GM19328 (cell line): ENCODE results near the gene CDCA5.

Experiments used
- ATAC-seq: cut with Tn5 transposase; IDR thresholded peaks from one replicate; pipeline ENCODE4 v1.9.1; 2021; ENCODE audit warnings: mild to moderate bottlenecking, moderate library complexity; ENCODE audit not compliant: unreplicated experiment

Gene CDCA5

DNA sequence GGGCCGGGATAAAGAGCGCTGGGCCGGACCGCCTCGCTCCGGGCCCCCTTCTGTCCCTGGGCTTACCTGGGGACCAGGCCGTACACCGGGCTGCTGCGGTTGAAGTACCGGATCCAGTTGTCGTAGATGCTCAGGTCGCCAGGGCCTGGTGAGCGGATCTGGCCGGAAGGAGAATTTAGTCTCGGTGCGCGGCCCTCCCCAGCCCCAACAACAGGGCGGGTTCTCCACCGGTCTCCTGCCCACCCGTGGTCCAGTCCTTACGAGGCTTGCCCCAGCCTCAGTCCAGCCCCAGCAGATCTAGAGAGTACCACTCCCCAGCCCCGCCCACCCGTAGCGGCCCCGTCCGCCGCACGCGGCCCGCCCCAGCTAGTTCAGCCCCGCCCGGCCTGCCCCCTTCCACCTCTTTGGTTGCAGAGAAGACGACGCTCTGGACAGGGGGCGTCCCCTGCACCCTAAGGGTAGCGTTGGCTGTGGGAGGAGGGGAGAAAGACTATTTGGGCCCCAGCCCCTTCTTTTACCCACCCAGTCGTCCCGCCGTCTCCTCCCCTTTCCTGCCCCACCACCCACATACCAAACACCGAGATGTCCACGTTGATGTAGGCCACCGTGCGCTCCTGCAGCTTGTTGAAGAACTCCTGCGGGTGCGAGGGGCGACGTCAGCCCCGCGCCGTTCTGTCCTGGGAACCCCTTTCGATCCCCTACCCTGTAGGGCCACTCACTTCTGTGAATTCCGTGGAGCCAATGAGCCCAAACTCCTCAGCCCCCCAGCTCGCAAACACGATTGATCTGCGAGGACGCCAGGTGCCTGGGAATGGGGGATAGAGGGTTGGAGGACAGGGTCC, 36.0 kb downstream of the CDCA5 start:
- ATAC-seq: no peak

DNA sequence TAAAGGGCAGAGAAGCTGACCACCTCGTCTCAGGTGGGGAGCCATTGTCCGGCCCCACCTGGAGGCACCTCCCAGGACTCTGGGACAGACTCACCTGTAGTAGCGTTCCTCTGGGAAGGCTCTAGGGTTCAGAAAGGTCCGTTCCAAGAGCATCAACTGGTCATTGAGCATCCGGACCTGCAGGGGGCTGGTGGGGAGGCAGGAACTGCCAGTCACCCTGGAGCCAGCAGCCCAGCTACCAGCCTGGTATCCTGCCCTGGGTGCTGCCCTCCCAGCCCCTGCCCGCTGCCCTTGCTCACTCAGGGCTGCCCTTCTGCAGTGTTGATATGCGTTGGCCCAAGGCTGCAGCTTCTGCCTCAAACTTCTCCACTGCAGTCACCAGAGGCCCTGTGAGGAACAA, 38.1 kb downstream of the CDCA5 start:
- ATAC-seq: no peak

DNA sequence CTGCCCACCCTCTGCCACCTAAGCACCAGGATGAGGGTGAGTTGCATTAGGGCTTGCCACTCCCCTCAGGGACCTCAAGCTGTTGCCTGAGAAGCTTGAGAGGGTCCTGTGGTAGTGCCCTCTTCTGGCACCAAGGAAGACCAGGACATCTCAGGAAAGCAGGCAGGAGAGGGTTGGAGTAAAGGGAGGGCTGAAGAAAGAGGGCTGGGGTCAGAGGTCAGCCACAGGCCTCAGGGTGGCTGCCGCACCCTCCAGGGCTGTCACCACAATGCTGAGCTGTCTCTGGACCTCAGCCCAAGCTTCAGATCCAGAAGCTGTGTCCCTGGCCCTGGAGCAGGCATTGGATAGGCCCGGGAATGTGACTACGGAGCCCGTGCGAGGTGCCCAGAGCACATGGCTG, 38.8 kb downstream of the CDCA5 start:
- ATAC-seq: no peak

DNA sequence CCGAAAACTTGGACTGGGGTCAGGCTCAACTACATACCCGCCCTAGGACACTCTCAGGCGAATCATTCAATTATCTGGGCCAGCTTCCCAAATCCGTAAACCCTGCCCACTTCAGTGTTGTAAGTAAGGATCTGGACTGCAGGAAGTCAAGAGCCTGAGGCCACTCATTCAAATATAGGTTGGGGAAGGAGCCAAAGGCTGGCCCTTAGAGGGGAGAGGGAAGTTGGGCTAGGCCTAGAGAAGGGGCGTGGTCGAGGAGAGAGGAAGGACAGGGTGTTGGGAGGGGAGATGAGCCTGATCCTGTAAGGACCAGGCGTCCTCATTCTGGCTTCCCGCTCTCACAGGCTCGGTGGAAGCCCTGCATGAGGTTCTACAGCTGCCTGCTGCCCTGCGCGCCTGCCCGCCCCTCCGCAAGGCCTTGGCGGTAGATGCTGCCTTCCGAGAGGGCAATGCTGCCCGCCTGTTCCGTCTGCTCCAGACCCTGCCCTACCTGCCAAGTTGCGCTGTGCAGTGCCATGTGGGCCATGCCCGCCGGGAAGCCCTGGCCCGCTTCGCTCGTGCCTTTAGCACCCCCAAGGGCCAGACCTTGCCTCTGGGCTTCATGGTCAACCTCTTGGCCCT, 39.8 kb downstream of the CDCA5 start:
- ATAC-seq: no peak

DNA sequence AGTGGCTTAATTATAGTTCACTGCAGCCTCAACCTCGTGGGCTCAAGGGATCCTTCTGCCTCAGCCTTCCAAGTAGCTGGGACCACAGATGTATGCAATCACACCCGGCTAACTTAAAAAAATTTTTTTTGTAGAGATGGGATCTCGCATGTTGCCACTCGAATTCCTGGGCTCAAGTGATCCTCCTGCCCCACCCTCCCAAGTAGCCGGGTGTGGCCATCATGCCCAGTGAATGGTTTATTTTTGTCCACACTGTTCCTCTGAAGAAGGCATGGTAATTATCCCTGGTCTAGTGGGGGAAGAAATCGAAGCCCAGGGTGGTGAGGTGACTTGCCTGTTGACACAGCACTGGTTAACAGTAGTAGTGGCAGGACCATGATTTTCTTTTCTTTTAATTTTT, 40.9 kb downstream of the CDCA5 start:
- ATAC-seq: no peak

DNA sequence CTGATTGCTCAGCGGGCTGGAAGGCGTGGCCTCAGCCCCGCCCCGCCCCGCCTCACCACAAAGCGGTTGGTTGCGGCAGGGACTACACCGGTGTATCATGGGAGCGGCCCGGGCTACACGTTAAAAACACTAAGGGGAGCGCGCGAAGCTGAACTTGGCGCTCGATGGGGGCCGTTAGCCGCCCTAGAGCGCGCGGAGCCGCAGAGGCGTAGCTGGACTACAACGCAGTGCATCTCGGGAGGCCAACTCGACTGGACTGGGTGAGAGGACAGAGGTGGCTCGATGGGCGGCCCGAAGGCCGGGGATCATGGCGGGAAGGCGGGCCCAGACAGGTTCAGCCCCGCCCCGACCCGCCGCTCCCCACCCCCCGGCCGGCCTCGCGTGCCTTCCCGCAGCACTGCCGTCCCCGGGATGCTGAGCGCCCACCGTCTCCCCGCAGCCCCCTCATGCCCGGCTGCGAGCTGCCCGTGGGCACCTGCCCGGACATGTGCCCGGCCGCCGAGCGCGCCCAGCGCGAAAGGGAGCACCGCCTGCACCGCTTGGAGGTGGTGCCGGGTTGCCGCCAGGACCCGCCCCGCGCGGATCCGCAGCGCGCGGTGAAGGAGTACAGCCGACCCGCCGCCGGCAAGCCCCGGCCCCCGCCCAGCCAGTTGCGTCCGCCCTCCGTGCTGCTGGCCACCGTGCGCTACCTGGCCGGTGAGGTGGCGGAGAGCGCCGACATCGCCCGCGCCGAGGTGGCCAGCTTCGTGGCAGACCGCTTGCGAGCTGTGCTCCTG, 42.8 kb downstream of the CDCA5 start, which contains the start of gene SAC3D1:
Gene SAC3D1, plus strand, starts transcription at position 364 of the 776 bp plus-strand sequence. Its CDS starts 83 bp downstream, at position 447.
- ATAC-seq: peak; percentile 79

DNA sequence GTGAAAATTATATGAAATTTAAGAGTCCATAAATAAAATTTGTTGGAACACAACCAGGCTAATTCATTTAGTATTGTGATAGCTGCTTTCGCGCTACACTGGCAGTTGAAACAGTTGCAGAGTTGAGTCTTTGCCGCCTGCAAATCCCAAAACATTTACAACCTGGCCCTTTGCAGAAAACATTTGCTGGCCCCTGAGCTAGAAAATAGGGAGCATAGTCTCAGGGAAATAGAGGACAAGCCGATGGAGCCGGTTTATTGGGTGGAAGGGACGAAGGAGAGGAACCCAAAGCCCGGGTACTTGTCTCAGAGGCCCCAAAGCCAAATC, 43.4 kb downstream of the CDCA5 start:
- ATAC-seq: no peak

DNA sequence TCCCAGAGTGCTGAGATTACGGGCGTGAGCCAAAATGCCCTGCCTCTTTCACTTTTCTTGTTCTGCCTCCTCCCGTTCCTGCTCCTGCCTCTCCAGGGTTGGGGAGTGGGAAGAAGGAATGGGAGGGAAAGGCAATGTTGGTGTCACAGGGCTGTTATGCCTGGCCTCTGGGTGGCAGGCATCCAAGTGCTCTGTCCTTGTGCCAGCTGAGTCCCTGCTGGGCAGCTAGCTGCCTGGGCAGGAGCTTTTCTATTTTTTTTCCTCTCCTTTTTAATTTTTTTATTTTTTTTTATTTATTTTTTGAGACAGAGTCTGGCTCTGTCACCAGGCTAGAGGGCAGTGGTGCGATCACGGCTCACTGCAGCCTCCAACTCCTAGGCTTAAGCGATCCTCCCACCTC, 46.9 kb downstream of the CDCA5 start:
- ATAC-seq: no peak

DNA sequence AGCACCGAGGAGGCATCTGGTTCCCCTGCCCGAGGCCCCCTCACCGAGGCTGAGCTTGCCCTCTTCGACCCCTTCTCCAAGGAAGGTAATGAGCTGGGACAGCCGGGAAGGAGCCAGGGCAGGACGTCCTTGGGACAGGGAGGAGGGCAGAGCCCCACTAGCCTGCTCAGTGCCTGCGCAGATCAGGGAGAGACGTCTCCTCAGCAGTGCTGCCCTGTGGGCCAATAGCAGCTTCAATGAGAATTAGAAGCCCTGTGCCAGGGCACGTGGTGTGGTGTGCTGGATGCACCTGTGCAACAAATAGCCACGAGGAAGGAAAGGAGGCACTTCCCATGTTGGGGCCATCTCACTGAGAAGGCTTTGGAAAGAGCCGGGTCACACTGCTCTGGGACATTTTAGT, 48.3 kb downstream of the CDCA5 start:
- no peak for ATAC-seq

DNA sequence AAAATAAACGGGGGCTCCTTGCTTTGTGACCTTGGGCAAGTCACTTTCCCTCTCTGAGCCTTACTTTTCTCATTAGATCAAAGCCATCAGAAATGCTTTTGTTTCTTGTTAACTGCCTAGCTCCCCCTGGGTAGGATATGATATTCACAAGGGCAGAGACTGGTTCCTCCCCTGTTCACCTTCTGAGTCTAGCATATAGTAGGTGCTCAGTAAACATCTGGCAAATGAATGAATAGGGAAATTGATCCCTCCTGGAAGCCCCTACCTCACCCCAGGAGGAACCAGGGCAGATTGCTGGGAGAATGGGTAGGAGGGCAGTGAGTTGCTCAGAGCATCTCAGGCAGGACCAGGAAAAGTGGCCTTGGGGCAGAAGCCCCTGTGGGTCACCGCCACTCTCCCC, 49.4 kb downstream of the CDCA5 start:
- ATAC-seq: no peak

DNA sequence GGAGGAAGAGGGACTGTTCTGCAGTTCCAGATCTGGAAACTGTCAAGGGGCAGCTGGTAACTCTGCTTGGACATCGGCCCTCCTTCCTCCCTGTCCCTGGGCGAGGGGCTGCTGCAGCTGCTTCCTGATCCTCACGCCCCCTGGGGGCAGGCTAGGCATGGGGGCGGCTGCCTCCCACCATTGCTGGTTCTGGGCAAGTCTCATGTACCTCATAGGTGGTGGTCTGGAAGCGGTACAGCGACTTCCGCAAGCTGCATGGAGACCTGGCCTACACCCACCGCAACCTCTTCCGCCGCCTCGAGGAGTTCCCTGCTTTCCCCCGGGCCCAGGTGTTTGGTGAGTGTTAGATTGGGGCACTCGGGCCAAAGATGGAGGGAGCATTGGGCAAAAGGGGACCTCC, 51.6 kb downstream of the CDCA5 start:
- ATAC-seq: no peak
